Fibroblast of gingiva (primary cell): ENCODE results near the gene OR7C2.
"Not testable (repeated sequence)": the region's sequence is repeated elsewhere in the genome, so short reads cannot be mapped to it uniquely, and the experiment has no call there.

Experiments
- DNase-seq: peaks from one replicate; pipeline ENCODE4 v3.0.0-alpha.2; 2011; ENCODE audit warnings: low read depth

OR7C2 gene

DNA sequence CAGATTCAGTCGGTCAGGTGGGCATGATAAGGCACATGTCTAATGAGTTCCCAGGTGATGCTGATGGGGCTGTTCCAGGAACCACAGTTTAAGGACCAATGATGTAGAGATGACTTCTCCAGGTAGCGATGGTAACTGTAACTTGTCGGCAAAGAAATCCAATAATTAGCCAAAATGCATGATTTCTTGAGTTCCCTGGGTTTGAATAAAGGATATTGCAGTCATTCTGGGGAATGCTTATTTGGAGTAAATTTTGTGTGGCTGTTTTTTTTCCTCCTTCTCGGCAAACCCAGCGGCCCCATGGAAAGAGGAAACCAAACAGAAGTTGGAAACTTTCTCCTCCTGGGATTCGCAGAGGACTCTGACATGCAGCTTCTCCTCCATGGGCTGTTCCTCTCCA is at the start of gene OR7C2:
Gene OR7C2, plus strand, starts transcription at position 301 of the 400 bp plus-strand sequence. Its CDS starts 0 bp downstream, at position 301.
- DNase-seq, result no peak

- DNase-seq, result no peak
Measured at GRCh38 chr19:14901675-14902260, 39.5 kb upstream of the OR7C2 start.

GRCh38 chr19:14906711-14907110 is 34.6 kb upstream of the OR7C2 start:
- no peak for DNase-seq

DNA sequence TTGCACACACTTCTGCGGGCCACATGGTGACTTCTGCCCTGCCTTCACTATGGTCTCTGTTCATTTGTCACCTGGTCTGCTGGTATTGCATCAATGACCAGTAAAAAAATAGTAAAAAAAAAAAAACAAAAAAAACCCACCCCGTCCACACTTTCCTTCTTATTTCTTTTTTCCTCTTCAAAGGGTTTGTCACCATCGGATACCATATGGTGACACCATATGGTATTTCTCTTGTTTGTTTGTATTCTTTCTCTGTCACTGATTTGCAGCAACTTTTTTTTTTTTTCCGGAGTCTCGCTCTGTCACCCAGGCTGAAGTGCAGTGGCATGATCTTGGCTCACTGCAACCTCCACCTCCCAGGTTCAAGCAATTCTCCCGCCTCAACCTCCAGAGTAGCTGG is 26.2 kb upstream of the OR7C2 start:
- no peak for DNase-seq

DNA sequence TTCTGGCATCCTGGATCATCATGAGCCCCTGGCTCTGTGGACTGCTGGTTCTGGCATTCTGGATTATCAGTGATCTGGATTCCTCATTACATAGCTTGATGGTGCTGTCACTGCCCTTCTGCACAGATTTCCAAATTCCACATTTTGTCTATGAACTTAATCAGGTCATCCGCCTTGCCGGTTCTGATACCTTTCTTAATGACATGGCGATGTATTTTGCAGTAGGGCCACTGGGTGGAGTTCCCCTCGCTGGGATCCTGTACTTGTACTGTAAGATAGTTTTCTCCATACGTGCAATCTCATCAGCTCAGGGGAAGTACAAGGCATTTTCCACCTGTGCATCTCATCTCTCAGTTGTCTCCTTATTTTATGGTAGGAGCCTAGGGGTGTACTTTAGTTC is 24.4 kb upstream of the OR7C2 start:
- no peak for DNase-seq

- no peak for DNase-seq
Measured at GRCh38 chr19:14933506-14933905, 7.8 kb upstream of the OR7C2 start.

DNA sequence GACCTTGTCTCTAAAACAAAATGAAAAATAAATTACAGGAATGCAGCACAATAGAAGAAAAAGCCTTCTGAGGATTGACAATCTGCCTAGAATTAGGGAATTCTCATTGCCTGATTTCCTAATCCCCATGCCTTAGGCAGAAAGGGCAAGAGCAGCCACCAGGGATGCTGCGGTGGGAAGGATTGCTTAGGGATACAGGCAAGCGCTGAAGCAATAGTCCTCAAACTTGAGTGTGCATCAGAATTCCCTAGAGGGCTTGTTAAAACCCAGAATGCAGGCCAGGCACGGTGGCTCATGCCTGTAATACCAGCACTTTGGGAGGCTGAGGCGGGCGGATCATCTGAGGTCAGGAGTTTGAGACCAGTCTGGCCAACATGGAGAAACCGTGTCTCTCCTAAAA is 1.0 kb upstream of the OR7C2 start:
- DNase-seq, result no peak

GRCh38 chr19:14943601-14944000 is 2.3 kb downstream of the OR7C2 start:
- DNase-seq, result no peak

- DNase-seq, result no peak
Measured at GRCh38 chr19:14944456-14944855, 3.2 kb downstream of the OR7C2 start.

DNA sequence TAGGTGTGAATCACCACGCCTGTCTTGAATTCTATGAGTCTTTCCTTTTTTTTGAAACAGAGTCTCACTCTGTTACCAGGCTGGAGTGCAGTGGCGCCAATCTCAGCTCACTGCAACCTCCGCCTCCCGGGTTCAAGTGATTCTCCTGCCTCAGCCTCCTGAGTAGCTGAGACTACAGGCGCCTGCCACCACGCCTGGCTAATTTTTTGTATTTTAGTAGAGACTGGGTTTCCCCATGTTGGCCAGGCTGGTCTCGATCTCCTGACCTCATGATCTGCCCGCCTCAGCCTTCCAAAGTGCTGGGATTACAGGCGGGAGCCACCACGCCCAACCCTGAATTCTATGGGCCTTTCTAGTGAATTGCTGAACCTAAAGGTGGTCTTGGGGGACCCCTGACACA is 8.1 kb downstream of the OR7C2 start:
- not testable (repeated sequence) for DNase-seq

DNA sequence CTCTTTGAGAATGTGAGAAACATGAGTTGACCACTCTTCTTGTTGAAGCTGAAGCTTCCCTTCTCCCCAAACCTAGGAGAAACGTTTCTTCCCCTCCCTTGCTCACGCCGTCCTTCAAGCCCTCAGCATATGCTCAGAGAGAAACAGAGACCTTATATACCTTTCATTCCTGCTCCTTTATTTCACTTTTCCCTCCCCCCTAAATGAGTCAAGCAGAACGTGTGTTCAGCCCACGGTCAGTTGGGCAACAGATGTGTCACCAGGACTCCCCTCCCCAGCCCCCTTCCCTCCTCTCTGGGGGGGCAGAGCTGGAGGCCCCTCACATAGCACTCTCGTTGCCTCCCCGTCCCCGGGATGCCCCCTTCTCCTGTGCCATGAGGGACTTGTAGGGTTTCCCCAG is 8.6 kb downstream of the OR7C2 start:
- no peak for DNase-seq

DNA sequence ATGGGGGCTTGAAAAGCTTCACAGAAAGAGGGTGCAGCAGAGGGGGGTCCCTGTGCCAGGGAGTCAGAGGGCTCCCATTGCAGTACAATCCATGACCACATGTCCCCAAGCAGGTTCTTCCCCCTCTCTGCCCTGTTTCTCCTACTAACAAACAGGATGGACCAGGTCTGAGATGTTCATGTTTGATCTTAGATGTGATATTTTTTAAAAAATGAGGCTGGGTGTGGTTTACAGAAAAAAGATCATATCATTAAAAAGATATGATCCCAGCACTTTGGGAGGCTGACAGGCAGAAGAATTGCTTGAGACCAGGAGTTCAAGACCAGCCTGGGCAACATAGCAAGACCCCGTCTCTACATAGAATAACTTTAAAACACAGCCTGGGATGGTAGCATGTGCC is 9.1 kb downstream of the OR7C2 start:
- no peak for DNase-seq

- no peak for DNase-seq
Measured at GRCh38 chr19:14952767-14953166, 11.5 kb downstream of the OR7C2 start.

GRCh38 chr19:14954071-14954655 is 12.9 kb downstream of the OR7C2 start:
- DNase-seq, result no peak

DNA sequence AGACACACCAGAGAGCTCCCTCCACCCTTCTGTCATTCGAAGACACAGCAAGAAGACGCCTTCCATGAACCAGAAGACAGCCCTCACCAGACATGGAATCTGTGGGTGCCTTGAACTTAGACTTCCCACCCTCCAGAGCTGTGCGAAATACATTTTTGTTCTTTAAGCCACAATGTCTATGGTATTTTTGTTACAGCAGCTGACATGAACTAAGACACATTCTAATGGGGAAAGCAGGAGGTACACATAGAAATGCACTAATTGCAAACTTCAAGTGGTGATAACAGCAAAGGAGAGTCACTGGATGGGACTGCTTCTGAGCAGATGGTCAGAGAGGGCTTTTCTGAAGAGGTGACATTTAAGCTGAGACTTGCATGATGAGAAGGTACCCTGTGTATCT is 16.2 kb downstream of the OR7C2 start:
- no peak for DNase-seq

- DNase-seq, result no peak
Measured at GRCh38 chr19:14959263-14959662, 18.0 kb downstream of the OR7C2 start.

GRCh38 chr19:14961956-14962685 is 20.8 kb downstream of the OR7C2 start:
- DNase-seq, result no peak

- no peak for DNase-seq
Measured at GRCh38 chr19:14968247-14968646, 27.0 kb downstream of the OR7C2 start.

- DNase-seq, result no peak
Measured at GRCh38 chr19:14971474-14971873, 30.2 kb downstream of the OR7C2 start.

- DNase-seq, result no peak
Measured at GRCh38 chr19:14972676-14973075, 31.4 kb downstream of the OR7C2 start.

DNA sequence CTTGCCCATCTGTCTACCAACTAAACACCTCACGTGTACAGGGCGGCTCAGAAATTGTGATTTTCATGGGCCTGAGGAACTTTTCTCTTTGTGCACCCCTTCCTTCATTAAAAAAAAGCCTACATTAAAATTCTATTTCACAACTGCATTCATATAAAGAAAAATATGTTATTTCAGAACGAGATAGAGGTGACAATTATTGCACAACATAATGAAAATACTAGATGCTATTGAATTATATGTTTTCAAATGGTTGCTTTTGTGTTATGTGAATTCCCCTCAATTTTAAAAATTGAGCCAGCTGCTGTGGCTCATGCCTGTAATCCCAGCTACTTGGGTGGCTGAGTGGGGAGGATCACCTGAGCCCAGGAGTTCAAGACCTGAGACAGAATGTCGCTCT is 33.2 kb downstream of the OR7C2 start:
- no peak for DNase-seq

- no peak for DNase-seq
Measured at GRCh38 chr19:14977128-14977527, 35.8 kb downstream of the OR7C2 start.

GRCh38 chr19:14978161-14978776 is 37.0 kb downstream of the OR7C2 start:
- DNase-seq, result no peak
